ENCODE results near the gene UST.

GRCh38 chr6:148743476-148743875 lies 3.4 kb upstream of the UST start:
- TF ChIP-seq CTCF (conservative IDR thresholded peaks at IDR 0.05 in 1 of 2, IDR thresholded peaks at IDR 0.05 in 1 of 2; ENCODE audit: extremely low read depth in 1 of 2, insufficient read depth in 1 of 2, low read depth in 1 of 2, low read length in 2 of 2): no peak
- no peak for TF ChIP-seq EZH2 (IDR thresholded peaks at IDR 0.05; ENCODE audit: borderline replicate concordance, low read length)

Measured in mammary epithelial cell (primary cell).